KOPT-K1 (cell line): Measurements from ENCODE around the gene POLA1.

Experiments used
- H3K27ac ChIP-seq: fragments of 200-600 bp; sonication (generic); 2 replicates; pipeline ENCODE4 v1.5.1; 2016; ENCODE audit warnings: antibody characterized with exemption, mild to moderate bottlenecking, low read depth, low read length; ENCODE audit not compliant: poor library complexity, severe bottlenecking
- H3K36me3 ChIP-seq: fragments of 200-600 bp; sonication (generic); 2 replicates; pipeline ENCODE4 v1.5.1; 2017; ENCODE audit warnings: antibody characterized with exemption, mild to moderate bottlenecking, low read length, moderate library complexity; ENCODE audit not compliant: insufficient read depth
- H3K9me3 ChIP-seq: fragments of 200-600 bp; sonication (generic); 2 replicates; pipeline ENCODE4 v1.5.1; 2017; ENCODE audit warnings: antibody characterized with exemption, low read length, mild to moderate bottlenecking; ENCODE audit not compliant: insufficient read depth, poor library complexity, severe bottlenecking

POLA1 gene

DNA sequence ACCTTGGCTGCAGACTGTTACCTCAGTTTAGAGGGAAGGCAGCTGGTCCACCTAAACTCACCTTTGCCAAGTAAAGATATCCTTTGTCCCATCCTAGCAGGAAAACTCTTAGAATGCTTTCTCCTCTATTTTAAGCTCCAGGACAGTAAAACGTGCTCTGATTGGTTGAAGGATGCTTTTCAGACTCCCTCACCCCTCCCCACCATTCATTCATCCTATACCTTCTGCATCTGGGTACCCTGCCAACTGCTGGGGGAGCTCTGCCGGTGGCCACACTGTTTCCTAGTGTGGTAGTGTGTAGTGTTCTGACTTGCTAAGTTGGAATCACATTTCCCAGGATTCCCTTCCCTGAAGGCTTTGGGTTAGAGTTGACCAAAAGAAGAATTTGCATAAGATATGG lies 20.3 kb upstream of the POLA1 start:
- Histone ChIP-seq H3K36me3 (no peaks in the 10 kb centered on the region), H3K27ac (no peak overlapping the region), H3K9me3 (no peaks in the 10 kb centered on the region)

DNA sequence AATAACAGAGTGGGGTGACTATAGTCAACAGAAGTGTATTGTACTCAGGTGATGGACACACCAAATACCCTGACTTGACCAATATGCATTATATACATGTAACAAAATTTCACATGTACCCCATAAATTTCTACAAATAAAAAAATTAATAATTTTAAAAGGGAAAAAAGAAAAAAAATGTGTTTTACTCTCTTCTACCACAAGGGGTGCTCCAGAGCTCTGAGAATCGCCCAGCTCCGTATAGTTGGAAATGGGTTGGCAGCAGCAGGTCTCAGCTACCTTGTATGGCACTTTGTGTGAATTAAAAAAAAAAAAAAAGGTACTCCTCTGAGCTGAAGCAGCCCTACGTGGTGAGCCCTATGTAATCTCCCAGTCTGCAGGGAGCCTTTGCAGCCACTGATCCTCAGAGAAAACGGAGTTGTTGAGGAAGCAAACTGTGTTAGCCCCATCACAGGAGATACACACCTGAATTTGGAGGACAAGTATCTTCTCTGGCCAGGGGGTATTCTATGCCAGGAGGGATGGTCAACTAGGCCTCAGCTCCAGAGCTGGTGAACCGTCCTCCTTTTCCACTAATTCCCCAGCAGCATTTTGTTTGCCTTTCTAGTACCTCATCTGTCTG lies 17.2 kb upstream of the POLA1 start:
- no peak overlapping the region for H3K27ac ChIP-seq
- no peaks in the 10 kb centered on the region for H3K9me3 ChIP-seq
- H3K36me3 ChIP-seq = no peaks in the 10 kb centered on the region

DNA sequence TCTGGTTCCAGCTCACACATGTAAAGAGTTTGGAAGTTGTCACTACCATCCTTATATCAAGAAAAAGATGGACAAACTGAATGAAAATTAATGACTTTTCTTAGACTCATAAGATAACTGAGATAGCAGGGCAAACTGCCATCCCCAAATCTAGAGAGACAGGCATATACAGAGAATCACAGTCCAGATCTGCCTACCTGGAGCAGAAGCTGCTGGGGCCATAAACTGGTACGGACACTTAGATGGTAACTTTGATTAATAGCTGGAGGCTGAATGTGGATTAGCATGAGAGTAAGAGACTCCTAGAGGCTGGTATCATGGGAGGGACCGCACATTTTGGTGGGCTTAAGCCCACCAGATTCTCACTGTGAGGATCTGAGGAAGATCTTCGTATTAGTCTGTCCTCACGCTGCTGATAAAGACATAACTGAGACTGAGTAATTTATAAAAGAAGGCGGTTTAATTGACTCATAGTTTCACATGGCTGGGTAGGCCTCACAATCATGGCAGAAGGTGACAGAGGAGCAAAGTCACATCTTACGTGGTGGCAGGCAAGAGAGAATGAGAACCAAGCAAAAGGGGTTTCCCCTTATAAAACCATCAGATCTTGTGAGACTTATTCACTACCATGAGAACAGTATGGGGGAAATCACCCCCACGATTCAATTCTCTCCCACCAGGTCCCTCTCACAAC lies 10.8 kb upstream of the POLA1 start:
- no peaks in the 10 kb centered on the region for H3K36me3 ChIP-seq
- H3K27ac ChIP-seq = no peak overlapping the region
- no peaks in the 10 kb centered on the region for H3K9me3 ChIP-seq

DNA sequence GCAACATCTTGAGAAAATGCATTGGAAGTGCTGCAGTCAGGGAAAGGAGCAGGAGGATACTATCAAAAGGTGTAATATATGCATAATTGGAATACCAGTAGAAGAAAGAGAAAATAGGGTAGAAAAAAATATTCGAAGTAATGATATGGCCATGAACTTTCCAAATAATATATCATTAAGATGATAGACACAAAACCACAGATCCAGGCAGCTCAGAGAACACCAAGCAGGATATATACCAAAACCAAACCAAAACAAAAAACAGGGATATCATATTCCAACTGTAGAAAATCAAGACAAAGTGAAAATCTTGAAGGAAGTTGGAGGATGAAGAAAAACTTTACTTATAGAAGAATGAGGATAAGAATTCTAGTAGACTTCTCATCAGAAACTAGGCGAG lies 9.7 kb upstream of the POLA1 start:
- H3K36me3 ChIP-seq = no peaks in the 10 kb centered on the region
- H3K9me3 ChIP-seq = no peaks in the 10 kb centered on the region
- H3K27ac ChIP-seq = no peak overlapping the region

DNA sequence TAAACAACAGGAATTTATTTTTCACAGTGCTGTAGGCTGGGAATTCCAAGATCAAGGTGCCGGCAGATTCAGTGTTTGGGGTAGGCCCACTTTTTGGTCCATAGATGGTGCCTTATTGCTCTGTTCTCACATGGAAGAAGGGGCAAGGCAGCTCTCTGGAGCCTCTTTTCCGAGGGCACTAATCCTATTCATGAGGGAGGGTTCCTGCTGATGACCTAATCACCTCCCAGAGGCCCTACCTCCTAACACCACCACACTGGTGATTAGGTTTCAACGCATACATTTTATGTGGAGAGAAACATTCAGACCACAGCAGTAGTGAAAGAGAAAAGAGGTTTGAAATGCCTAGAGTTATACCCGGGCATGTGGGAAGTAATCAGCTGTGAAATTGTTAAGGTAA lies 1.4 kb upstream of the POLA1 start:
- Histone ChIP-seq H3K9me3 (no peaks in the 10 kb centered on the region), H3K36me3 (peaks cover 19% of the 10 kb centered on the region), H3K27ac (no peak overlapping the region)

DNA sequence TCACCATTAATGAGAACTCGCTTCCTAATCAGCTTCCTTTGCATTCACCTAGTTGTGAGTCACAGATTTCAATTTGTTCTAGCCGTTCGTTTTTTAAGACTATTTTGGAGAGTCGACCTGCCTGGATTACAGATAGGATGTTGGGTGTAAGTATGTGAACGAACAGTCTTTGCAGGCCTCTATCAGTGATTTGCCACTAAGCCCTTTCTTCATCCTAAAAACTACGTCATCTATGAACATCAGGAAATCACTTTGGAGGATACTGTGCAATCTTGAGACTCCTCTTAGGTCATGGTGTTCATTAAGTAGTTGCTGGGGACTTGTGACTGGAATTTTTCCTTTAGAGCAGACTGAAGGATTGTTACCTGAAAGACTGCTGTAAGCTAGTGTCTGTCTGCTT lies 1.1 kb downstream of the POLA1 start:
- Histone ChIP-seq H3K27ac (peak overlapping the region; percentile 75), H3K9me3 (no peaks in the 10 kb centered on the region), H3K36me3 (peaks cover 33% of the 10 kb centered on the region)

DNA sequence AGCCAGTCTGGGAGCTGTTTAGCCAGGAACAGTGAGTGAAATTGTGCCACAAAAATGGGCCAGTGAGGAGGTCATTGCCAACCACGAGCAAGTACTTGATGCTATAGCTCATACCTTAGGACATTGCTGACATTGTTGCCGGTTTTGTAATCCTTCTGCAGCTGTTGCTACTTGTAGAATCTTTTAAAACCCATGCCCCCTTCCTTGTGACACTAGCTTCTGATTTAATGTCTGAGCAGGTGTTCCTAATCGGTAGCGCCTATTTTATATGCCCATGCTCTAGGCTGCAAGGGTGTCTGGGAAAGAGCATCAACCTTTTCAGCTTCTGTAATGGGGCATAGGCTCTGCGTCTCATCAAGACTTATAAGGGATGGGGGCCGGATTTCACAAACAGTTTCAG lies 2.6 kb downstream of the POLA1 start:
- H3K27ac ChIP-seq = no peak overlapping the region
- peaks cover 47% of the 10 kb centered on the region for H3K36me3 ChIP-seq
- no peaks in the 10 kb centered on the region for H3K9me3 ChIP-seq

DNA sequence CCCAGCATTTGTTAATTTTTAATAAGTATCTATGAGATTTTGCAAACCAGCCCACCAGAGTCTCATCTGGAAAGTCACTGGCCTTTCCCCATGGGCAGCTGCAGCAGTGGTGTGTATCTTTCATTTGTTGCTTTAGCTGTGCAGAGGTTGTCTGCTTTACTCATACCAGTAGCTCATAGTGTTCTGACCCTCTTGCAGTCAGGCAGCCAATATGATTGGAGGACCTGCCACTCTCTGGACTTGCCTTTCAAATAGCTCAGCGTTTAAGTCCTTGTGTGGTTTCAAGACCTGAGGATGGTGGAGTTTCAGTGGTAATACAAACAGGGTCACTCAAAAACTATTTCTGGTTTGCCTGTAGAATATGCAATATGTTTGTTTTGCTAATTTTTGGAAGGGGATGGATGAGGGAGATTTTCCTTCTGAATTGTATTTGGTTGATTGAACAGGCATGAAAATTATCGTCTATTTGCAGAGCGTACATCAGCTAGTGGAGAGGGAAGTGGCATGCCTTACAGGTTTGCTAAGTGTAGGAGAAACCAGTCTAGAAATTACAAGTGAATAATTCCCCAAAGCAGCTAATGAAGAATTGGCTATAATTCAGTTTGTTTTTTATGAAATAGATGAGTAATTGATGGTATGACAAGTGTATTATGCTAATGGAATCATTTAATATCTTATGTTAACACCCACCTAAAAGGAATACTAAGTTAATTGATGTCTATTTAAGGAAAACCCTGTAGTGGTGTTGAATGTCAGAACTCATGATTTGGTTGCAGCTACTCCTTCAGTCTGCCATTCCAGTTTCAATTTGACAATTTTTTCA lies 8.9 kb downstream of the POLA1 start:
- H3K36me3 ChIP-seq = peaks cover 86% of the 10 kb centered on the region
- no peak overlapping the region for H3K27ac ChIP-seq
- H3K9me3 ChIP-seq = no peaks in the 10 kb centered on the region

DNA sequence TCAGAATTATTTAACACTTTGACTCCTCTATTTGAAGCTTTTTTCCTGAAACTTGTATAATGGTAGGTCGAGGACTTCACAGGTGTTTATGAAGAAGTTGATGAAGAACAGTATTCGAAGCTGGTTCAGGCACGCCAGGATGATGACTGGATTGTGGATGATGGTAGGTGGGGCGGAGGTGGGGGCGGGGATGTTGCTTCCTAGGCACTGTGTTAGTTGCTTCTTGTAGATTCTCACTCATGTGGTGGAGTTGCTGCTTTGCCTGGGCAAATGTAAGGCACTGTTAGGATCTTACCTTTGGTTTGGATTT lies 9.4 kb downstream of the POLA1 start:
- Histone ChIP-seq H3K9me3 (no peaks in the 10 kb centered on the region), H3K27ac (no peak overlapping the region), H3K36me3 (peaks cover 90% of the 10 kb centered on the region)

DNA sequence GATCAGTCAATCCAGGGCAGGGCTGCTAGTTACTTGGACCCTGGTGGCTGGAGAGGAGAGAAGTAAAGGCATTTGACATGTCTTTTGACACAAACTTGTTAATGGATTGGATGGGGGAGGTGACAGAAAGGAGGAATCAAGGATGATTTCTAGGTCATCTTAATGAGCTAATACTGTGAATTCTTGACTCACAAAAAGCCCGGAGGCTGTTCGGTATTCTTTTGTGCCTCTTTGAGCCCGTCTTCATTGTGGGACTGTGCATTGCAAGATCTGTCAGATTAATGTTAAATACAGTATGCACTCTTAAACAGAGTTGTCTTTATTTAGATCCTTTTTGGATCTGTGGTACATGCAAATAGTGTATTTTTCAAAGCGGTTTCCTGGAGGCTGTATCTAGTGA lies 25.1 kb downstream of the POLA1 start:
- peaks cover 97% of the 10 kb centered on the region for H3K36me3 ChIP-seq
- H3K9me3 ChIP-seq = no peaks in the 10 kb centered on the region
- H3K27ac ChIP-seq = no peak overlapping the region

DNA sequence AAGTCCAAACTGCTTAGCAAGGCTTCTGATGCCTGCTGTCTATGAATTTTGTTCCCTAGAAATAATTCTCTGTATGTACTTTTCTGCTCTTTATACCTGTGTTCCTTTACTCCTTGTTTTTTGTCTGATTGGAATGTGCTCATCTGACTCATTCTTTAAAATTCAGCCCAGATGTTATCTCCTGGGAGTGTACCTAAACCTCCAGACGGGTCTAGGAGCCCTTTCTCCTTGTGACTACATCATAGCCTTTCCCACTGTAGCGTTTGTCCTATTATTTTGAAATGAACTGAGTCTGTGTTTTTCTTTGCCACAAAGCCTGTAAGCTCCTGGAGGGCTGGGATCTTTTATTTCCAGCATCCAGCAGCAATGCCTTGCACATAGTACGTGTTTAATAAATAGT lies 26.3 kb downstream of the POLA1 start:
- no peaks in the 10 kb centered on the region for H3K9me3 ChIP-seq
- H3K36me3 ChIP-seq = peaks cover 97% of the 10 kb centered on the region
- no peak overlapping the region for H3K27ac ChIP-seq

DNA sequence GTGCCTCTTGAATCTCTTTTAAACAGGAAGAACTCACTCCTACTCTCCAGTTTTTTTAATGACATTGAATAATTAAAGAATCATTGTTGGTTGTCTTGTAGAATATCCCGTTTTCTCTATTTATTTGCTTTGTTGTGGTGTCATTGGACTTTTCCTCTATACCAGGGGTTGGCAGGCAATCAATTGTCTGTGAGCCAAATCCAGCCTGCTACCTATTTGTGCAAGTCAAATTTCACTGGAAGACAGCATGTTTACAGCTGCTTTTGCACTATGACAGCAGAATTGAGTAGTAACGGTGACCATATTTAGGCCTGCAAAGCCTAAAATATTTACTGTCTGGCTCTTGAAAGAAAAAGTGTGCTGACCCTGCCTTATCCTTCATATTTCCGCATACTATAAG lies 34.8 kb downstream of the POLA1 start:
- Histone ChIP-seq H3K27ac (no peak overlapping the region), H3K36me3 (peaks cover 99% of the 10 kb centered on the region), H3K9me3 (no peaks in the 10 kb centered on the region)

DNA sequence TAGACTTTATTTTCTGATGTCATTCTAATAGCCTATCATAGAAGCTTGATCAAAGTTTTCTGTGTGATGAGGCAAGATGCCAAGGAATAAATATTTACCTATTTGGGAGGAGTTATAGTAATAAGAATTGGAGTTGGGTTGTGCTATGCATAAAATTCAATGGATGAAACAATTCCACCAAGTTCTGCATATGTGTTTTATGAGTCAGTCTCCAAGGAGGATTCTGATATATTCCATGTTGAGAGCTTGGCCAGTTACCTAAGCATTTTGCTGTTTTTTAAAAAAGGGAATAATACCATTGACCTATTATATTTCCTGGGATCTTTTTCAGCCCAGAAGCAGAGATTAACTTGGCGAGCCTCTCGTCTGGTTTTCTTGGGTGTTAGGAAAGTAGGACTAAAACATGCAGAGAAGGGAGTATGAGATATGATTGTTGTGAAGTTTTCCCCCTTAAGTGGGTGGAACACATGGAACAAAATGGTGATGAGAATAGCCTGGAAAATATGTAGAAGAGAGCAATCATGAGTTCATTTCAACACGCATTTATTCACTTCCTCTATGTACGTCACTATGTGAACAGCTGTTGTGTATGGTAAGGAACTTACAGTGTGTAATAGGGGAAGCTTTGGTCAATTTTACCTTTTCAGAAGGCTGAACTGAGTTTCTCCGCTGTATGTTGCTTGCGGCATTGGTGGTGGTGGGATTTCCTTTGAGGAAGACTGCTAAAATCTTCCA lies 39.2 kb downstream of the POLA1 start:
- Histone ChIP-seq H3K36me3 (peaks cover 97% of the 10 kb centered on the region), H3K27ac (no peak overlapping the region), H3K9me3 (no peaks in the 10 kb centered on the region)

DNA sequence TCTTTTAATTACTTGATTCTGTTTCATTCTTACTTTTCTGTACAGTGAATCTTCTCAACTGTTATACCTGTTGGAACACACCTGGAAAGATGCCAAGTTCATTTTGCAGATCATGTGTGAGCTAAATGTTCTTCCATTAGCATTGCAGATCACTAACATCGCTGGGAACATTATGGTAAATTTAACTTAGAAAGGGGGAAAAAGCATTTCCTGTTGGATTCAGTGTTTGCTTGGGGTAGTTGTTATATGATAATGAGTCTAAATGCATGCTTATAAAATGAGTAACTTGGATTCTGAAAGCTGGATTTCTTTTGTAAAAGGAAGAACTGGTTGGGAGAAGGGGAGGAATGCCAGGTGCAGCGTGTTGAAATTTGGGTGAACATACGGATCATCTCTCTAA lies 47.6 kb downstream of the POLA1 start:
- Histone ChIP-seq H3K36me3 (peaks cover 92% of the 10 kb centered on the region), H3K27ac (no peak overlapping the region), H3K9me3 (no peaks in the 10 kb centered on the region)

DNA sequence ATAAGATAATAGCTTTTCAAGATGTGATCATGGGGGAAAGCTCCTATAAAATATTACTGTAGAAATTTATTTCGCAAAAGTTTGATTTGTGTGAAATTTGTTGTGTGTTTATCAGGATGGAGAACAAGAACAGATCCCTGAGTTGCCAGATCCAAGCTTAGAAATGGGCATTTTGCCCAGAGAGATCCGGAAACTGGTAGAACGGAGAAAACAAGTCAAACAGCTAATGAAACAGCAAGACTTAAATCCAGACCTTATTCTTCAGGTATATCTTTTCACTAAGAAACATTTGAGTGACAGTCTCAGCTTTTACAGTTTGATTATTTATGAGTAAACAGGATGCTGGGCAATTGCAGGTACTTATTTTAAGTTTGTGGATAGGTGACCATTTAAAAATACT lies 54.5 kb downstream of the POLA1 start:
- Histone ChIP-seq H3K36me3 (peaks cover 88% of the 10 kb centered on the region), H3K9me3 (no peaks in the 10 kb centered on the region), H3K27ac (no peak overlapping the region)
